OCI-LY1 (cell line): ENCODE data around the gene PCNX3.

ENCODE experiments used
- H2AFZ ChIP-seq: fragments of 200-600 bp; sonication (generic), shearing (Covaris generic); 2 replicates; pipeline ENCODE4 v1.6.0; 2014; ENCODE audit warnings: antibody characterized with exemption, mild to moderate bottlenecking, low read length
- H3F3A ChIP-seq: fragments of 200-600 bp; sonication (generic), shearing (Covaris generic); 2 replicates; pipeline ENCODE4 v1.6.0; 2014; ENCODE audit warnings: mild to moderate bottlenecking, antibody characterized with exemption, low read length, moderate library complexity; ENCODE audit not compliant: insufficient read depth
- H3K27ac ChIP-seq: fragments of 200-600 bp; sonication (generic); 2 replicates; pipeline ENCODE4 v1.5.1; 2014; ENCODE audit warnings: low read length, mixed run types, mild to moderate bottlenecking, low read depth; ENCODE audit not compliant: poor library complexity, severe bottlenecking
- H3K27me3 ChIP-seq: fragments of 200-600 bp; sonication (generic); 2 replicates; pipeline ENCODE4 v1.6.0; 2014; ENCODE audit warnings: antibody characterized with exemption, mild to moderate bottlenecking, low read length, moderate library complexity; ENCODE audit not compliant: insufficient read depth
- H3K36me3 ChIP-seq: fragments of 200-600 bp; sonication (generic); 2 replicates; pipeline ENCODE4 v1.6.1; 2014; ENCODE audit warnings: mild to moderate bottlenecking, antibody characterized with exemption, low read length, moderate library complexity, mixed read lengths; ENCODE audit not compliant: insufficient read depth
- H3K4me1 ChIP-seq: fragments of 200-600 bp; sonication (generic); 2 replicates; pipeline ENCODE4 v1.5.1; 2014; ENCODE audit warnings: mild to moderate bottlenecking, low read length, moderate library complexity; ENCODE audit not compliant: insufficient read depth, severe bottlenecking
- H3K4me2 ChIP-seq: fragments of 200-600 bp; sonication (generic), shearing (Covaris generic); 2 replicates; pipeline ENCODE4 v1.6.1; 2014; ENCODE audit warnings: low read length
- H3K4me3 ChIP-seq: fragments of 200-600 bp; sonication (generic); 2 replicates; pipeline ENCODE4 v1.5.1; 2014; ENCODE audit warnings: low read length, low read depth, mild to moderate bottlenecking, mixed read lengths; ENCODE audit not compliant: poor library complexity, severe bottlenecking
- H3K79me2 ChIP-seq: fragments of 200-600 bp; shearing (Covaris generic); 2 replicates; pipeline ENCODE4 v1.6.1; 2016; ENCODE audit warnings: mixed run types, low read length, mixed read lengths; ENCODE audit not compliant: insufficient read depth
- H3K9ac ChIP-seq: fragments of 200-600 bp; sonication (generic), shearing (Covaris generic); 2 replicates; pipeline ENCODE4 v1.6.1; 2014; ENCODE audit warnings: mild to moderate bottlenecking, low read length, mixed read lengths
- H3K9me2 ChIP-seq: fragments of 200-600 bp; sonication (generic), shearing (Covaris generic); 2 replicates; pipeline ENCODE4 v1.6.1; 2014; ENCODE audit warnings: low read depth, mild to moderate bottlenecking, low read length, mixed read lengths
- H3K9me3 ChIP-seq: fragments of 200-600 bp; shearing (Covaris generic); 2 replicates; pipeline ENCODE4 v1.6.1; 2014; ENCODE audit warnings: low read length, mixed read lengths
- H4K20me1 ChIP-seq: fragments of 200-600 bp; sonication (generic), shearing (Covaris generic); 2 replicates; pipeline ENCODE4 v1.6.0; 2016; ENCODE audit warnings: mild to moderate bottlenecking, low read length; ENCODE audit not compliant: insufficient read depth
- CTCF ChIP-seq: fragments of 200-600 bp; sonication (generic), shearing (Covaris generic); IDR thresholded peaks from 2 replicates; pipeline ENCODE4 v1.5.1; 2017; ENCODE audit warnings: mild to moderate bottlenecking, antibody characterized with exemption, low read length, moderate library complexity, mixed read lengths
- EZH2 ChIP-seq: fragments of 200-600 bp; sonication (generic), shearing (Covaris generic); IDR thresholded peaks from 2 replicates; pipeline ENCODE4 v1.8.0; 2017; ENCODE audit warnings: borderline replicate concordance, mixed run types, mild to moderate bottlenecking, antibody characterized with exemption, low read length, moderate library complexity, mixed read lengths

PCNX3 gene

GRCh38 chr11:65590240-65590738 is 25.3 kb upstream of the PCNX3 start:
- Histone ChIP-seq H3F3A (no peaks in the 10 kb centered on the region), H3K27me3 (no peaks in the 10 kb centered on the region), H3K4me3 (no peak overlapping the region), H3K9me2 (no peaks in the 10 kb centered on the region), H3K4me2 (no peak overlapping the region), H3K79me2 (no peaks in the 10 kb centered on the region), H3K27ac (peak overlapping the region; percentile 13), H3K4me1 (peaks cover 26% of the 10 kb centered on the region), H3K9ac (no peak overlapping the region), H4K20me1 (no peaks in the 10 kb centered on the region), H2AFZ (no peak overlapping the region), H3K9me3 (no peaks in the 10 kb centered on the region), H3K36me3 (no peaks in the 10 kb centered on the region)
- TF ChIP-seq CTCF (no peak), EZH2 (no peak)

- Histone ChIP-seq H3K4me2 (no peak overlapping the region), H3K36me3 (no peaks in the 10 kb centered on the region)
- no peak for TF ChIP-seq CTCF
- no peak for TF ChIP-seq EZH2
These were observed 23.4 kb upstream of the PCNX3 start for GRCh38 chr11:65591939-65592857.

GRCh38 chr11:65592858-65593517 is 22.6 kb upstream of the PCNX3 start:
- Histone ChIP-seq H3K9ac (no peak overlapping the region), H2AFZ (no peak overlapping the region), H3K4me2 (no peak overlapping the region), H3K36me3 (peaks cover 6% of the 10 kb centered on the region), H3F3A (no peaks in the 10 kb centered on the region), H3K27ac (no peak overlapping the region), H3K9me3 (no peaks in the 10 kb centered on the region), H3K79me2 (no peaks in the 10 kb centered on the region), H3K4me3 (no peak overlapping the region), H3K9me2 (no peaks in the 10 kb centered on the region), H3K27me3 (no peaks in the 10 kb centered on the region), H4K20me1 (no peaks in the 10 kb centered on the region), H3K4me1 (peaks cover 20% of the 10 kb centered on the region)
- TF ChIP-seq CTCF (no peak), EZH2 (no peak)

More at GRCh38 chr11:65591939-65592857, 23.4 kb upstream of the PCNX3 start:
- Histone ChIP-seq H3K27ac (no peak overlapping the region), H3K4me3 (no peak overlapping the region), H4K20me1 (no peaks in the 10 kb centered on the region), H2AFZ (no peak overlapping the region), H3F3A (no peaks in the 10 kb centered on the region), H3K9me3 (no peaks in the 10 kb centered on the region), H3K27me3 (no peaks in the 10 kb centered on the region), H3K9ac (no peak overlapping the region), H3K9me2 (no peaks in the 10 kb centered on the region), H3K79me2 (no peaks in the 10 kb centered on the region), H3K4me1 (peaks cover 26% of the 10 kb centered on the region)
